Left ventricle myocardium inferior (tissue), 1 donor: ENCODE results near the gene UROS. TPM values are rescaled to one million over a fixed set of nuclear protein-coding genes. Genes with fewer than 3 reads are reported as not detected.

ENCODE experiments used
- DNase-seq: peaks from one replicate; pipeline ENCODE4 v3.0.0-alpha.2; 2020
- H3K27ac ChIP-seq: fragments of 200-600 bp; replicated peaks from 2 replicates; pipeline ENCODE4 v1.8.0; 2021
- H3K27me3 ChIP-seq: fragments of 200-600 bp; 2 replicates; pipeline ENCODE4 v1.8.0; 2021; ENCODE audit warnings: low read depth
- H3K36me3 ChIP-seq: fragments of 200-600 bp; 2 replicates; pipeline ENCODE4 v1.8.0; 2021
- H3K4me1 ChIP-seq: fragments of 200-600 bp; 2 replicates; pipeline ENCODE4 v1.8.0; 2021
- H3K4me3 ChIP-seq: fragments of 200-600 bp; 2 replicates; pipeline ENCODE4 v1.8.0; 2021; ENCODE audit warnings: mild to moderate bottlenecking, moderate library complexity
- H3K9me3 ChIP-seq: fragments of 200-600 bp; replicated peaks from 2 replicates; pipeline ENCODE4 v1.8.0; 2021
- CTCF ChIP-seq: fragments of 200-600 bp; IDR thresholded peaks from 2 replicates; pipeline ENCODE4 v1.8.0; 2021; ENCODE audit warnings: antibody characterized with exemption, mild to moderate bottlenecking, borderline replicate concordance
- intact Hi-C: fragments of 100-400 bp; cut with micrococcal nuclease; formaldehyde crosslinking; loops from one replicate; pipeline ENCODE4 v1.11.0; 2022
- total RNA-seq: library from RNA; stranded (reverse); fragmentation: NEBNext Ultra II Directional; extraction: Animal tissue kit (Norgen Biotek cat#: 25700); gene quantifications from one replicate; pipeline ENCODE4 v1.2.1, GENCODE V29; 2021
- donor health status: DM: no; HTN: yes; CAD: no; lungs with severe emphysema.

Gene UROS
- total RNA-seq, 1 donor from 2014 or later = 80.4 TPM

- Histone ChIP-seq H3K4me3 (no peak overlapping the region), H3K27me3 (no peaks in the 10 kb centered on the region), H3K4me1 (peaks cover 40% of the 10 kb centered on the region), H3K36me3 (peaks cover 78% of the 10 kb centered on the region), H3K9me3 (no peaks in the 10 kb centered on the region), H3K27ac (no peak overlapping the region)
- DNase-seq = no peak
- intact Hi-C loops = no loop called here
- TF ChIP-seq CTCF = no peak
Observed at GRCh38 chr10:125848857-125849256, 25.8 kb upstream of the UROS start.

- no peak for TF ChIP-seq CTCF
- no peak overlapping the region for H3K4me3 ChIP-seq
- H3K9me3 ChIP-seq = no peaks in the 10 kb centered on the region
- no peak overlapping the region for H3K27ac ChIP-seq
- H3K4me1 ChIP-seq = peaks cover 40% of the 10 kb centered on the region
- peaks cover 73% of the 10 kb centered on the region for H3K36me3 ChIP-seq
- no peaks in the 10 kb centered on the region for H3K27me3 ChIP-seq
- no peak for DNase-seq
- intact Hi-C loops = no loop called here
Observed at GRCh38 chr10:125848371-125848770, 25.3 kb upstream of the UROS start.

- Histone ChIP-seq H3K27ac (no peak overlapping the region), H3K36me3 (peaks cover 66% of the 10 kb centered on the region), H3K9me3 (no peaks in the 10 kb centered on the region), H3K4me1 (peaks cover 39% of the 10 kb centered on the region), H3K4me3 (no peak overlapping the region), H3K27me3 (no peaks in the 10 kb centered on the region)
- DNase-seq = no peak
- no peak for TF ChIP-seq CTCF
- intact Hi-C loops = no loop called here
Observed at GRCh38 chr10:125846894-125847293, 23.8 kb upstream of the UROS start.

- Histone ChIP-seq H3K27ac (no peak overlapping the region), H3K4me3 (no peak overlapping the region), H3K36me3 (peaks cover 66% of the 10 kb centered on the region), H3K9me3 (no peaks in the 10 kb centered on the region), H3K4me1 (peaks cover 26% of the 10 kb centered on the region), H3K27me3 (no peaks in the 10 kb centered on the region)
- intact Hi-C loops = no loop called here
- TF ChIP-seq CTCF = no peak
- DNase-seq = no peak
Observed at GRCh38 chr10:125845617-125846016, 22.6 kb upstream of the UROS start.

- H3K36me3 ChIP-seq = peaks cover 66% of the 10 kb centered on the region
- H3K27me3 ChIP-seq = no peaks in the 10 kb centered on the region
- DNase-seq = no peak
- peak overlapping the region; percentile 4 for H3K27ac ChIP-seq
- no peaks in the 10 kb centered on the region for H3K9me3 ChIP-seq
- intact Hi-C loops = no loop called here
- no peak overlapping the region for H3K4me3 ChIP-seq
- peaks cover 21% of the 10 kb centered on the region for H3K4me1 ChIP-seq
- no peak for TF ChIP-seq CTCF
Observed at GRCh38 chr10:125844751-125845221, 21.7 kb upstream of the UROS start.
